HepG2 (cell line): Measurements from ENCODE around the gene UBE3A. TPM values are rescaled to one million over a fixed set of nuclear protein-coding genes. Genes with fewer than 3 reads are reported as not detected.

Experiments
- ATAC-seq: fragments of 200-7000 bp; cut with Tn5 transposase; 3 replicates; pipeline ENCODE4 v1.9.1; 2020; ENCODE audit warnings: mild to moderate bottlenecking, moderate library complexity
- BruUV-seq: library from RNA; stranded (reverse); fragments of 400-500 nt; replicated peaks from 2 replicates; lab custom pipeline; 2021; lab: Mats Ljungman, UMichigan
- CTCF ChIA-PET: fragments of 300-600 bp; formaldehyde crosslinking; extraction: SDS; loops from one replicate; lab custom pipeline; 2021; ENCODE audit warnings: low total read pairs, inconsistent platforms, low intra/inter-chr PET ratio; lab: Yijun Ruan, JAX
- POLR2A ChIA-PET: fragments of 350-600 bp; sonication (Branson Sonifier 250); formaldehyde crosslinking; loops from one replicate; lab custom pipeline; 2020; ENCODE audit warnings: antibody characterized with exemption, inconsistent platforms; lab: Yijun Ruan, JAX
- DNase-seq: peaks from one replicate; pipeline ENCODE4 v3.0.0-alpha.2; 2015; ENCODE audit warnings: low spot score
- FAIRE-seq: peaks from 3 replicates; lab custom pipeline; 2011; peaks lifted over from hg19 to GRCh38; lab: Jason Lieb, UNC
- H2AFZ ChIP-seq: one replicate; pipeline ENCODE4 v1.6.1; 2011; ENCODE audit warnings: low read length, inconsistent platforms
- H3K27ac ChIP-seq: fragments of 300-600 bp; 3 replicates; pipeline ENCODE4 v1.8.0; 2011; ENCODE audit warnings: mixed run types, mild to moderate bottlenecking, mixed read lengths, low read length, inconsistent platforms; ENCODE audit not compliant: insufficient read depth; ENCODE audit errors: extremely low read length
- H3K27me3 ChIP-seq, 2 experiments: fragments of 200-600 bp in 1 of 2; 2 replicates in 1 of 2; 3 replicates in 1 of 2; pipeline versions ENCODE4 v1.6.0 to v1.8.0; 2011; ENCODE audit warnings: low read length in 2 of 2, mild to moderate bottlenecking in 2 of 2, moderate library complexity in 2 of 2, inconsistent platforms in 1 of 2; ENCODE audit not compliant: insufficient read depth in 2 of 2, control insufficient read depth in 1 of 2
- H3K36me3 ChIP-seq, 2 experiments: fragments of 200-600 bp in 1 of 2; replicated peaks in 1 of 2; 2 replicates in 1 of 2; 3 replicates in 1 of 2; pipeline versions ENCODE4 v1.5.1 to v1.8.0; 2011; ENCODE audit warnings: low read length in 2 of 2, inconsistent platforms in 1 of 2; ENCODE audit not compliant: insufficient read depth in 2 of 2, control insufficient read depth in 1 of 2
- H3K4me1 ChIP-seq: 2 replicates; pipeline ENCODE4 v1.5.1; 2012; ENCODE audit warnings: low read length, inconsistent platforms; ENCODE audit not compliant: insufficient read depth
- H3K4me2 ChIP-seq: 2 replicates; pipeline ENCODE4 v1.6.0; 2011; ENCODE audit warnings: low read depth, low read length, inconsistent platforms
- H3K4me3 ChIP-seq, 3 experiments: fragments of 200-600 bp in 1 of 3; sonication (generic), shearing (Covaris generic) in 1 of 3; replicated peaks in 1 of 3; 2 replicates each; pipeline ENCODE4 v1.5.1; 2011 to 2016; ENCODE audit warnings: low read length in 3 of 3, inconsistent platforms in 2 of 3, low read depth in 2 of 3, mild to moderate bottlenecking in 2 of 3, control low read depth in 1 of 3, mixed read lengths in 1 of 3; ENCODE audit not compliant: insufficient read depth in 1 of 3
- H3K79me2 ChIP-seq: one replicate; pipeline ENCODE4 v1.6.1; 2011; ENCODE audit warnings: low read length, inconsistent platforms; ENCODE audit not compliant: insufficient read depth
- H3K9ac ChIP-seq: 2 replicates; pipeline ENCODE4 v1.6.0; 2011; ENCODE audit warnings: mild to moderate bottlenecking, low read depth, low read length, inconsistent platforms; ENCODE audit not compliant: insufficient read depth
- H3K9me3 ChIP-seq: 2 replicates; pipeline ENCODE4 v1.5.1; 2012; ENCODE audit warnings: mild to moderate bottlenecking, low read length
- H4K20me1 ChIP-seq: 2 replicates; pipeline ENCODE4 v1.6.0; 2011; ENCODE audit warnings: inconsistent platforms, mild to moderate bottlenecking, low read length, moderate library complexity; ENCODE audit not compliant: insufficient read depth
- ATF4 ChIP-seq, 2 experiments: fragments of 450-650 bp in 1 of 2; sonication (generic) in 1 of 2; formaldehyde crosslinking; IDR thresholded peaks; 2 replicates each; pipeline versions ENCODE4 v1.5.0 to v1.8.0; 2020 to 2022; ENCODE audit warnings: mild to moderate bottlenecking in 1 of 2, missing genetic modification reagents in 1 of 2
- FIP1L1 ChIP-seq: fragments of 200-400 bp; formaldehyde crosslinking; IDR thresholded peaks from 2 replicates; pipeline ENCODE4 v1.6.1; 2018; ENCODE audit warnings: low read depth, mild to moderate bottlenecking, low read length, moderate library complexity, borderline replicate concordance; ENCODE audit not compliant: insufficient read depth
- KLF6 ChIP-seq: IDR thresholded peaks from 2 replicates; pipeline ENCODE4 v1.8.0; 2016; ENCODE audit warnings: missing biosample characterization, missing genetic modification reagents
- PBX3 ChIP-seq: sonication (generic); formaldehyde crosslinking; IDR thresholded peaks from 2 replicates; pipeline ENCODE4 v1.8.1; 2023; ENCODE audit warnings: missing genetic modification reagents, inconsistent platforms, borderline replicate concordance
- SIN3B ChIP-seq: fragments of 150-350 bp; IDR thresholded peaks from 2 replicates; pipeline ENCODE4 v1.6.1; 2014; ENCODE audit warnings: low read length
- SMARCE1 ChIP-seq: fragments of 450-650 bp; IDR thresholded peaks from 2 replicates; pipeline ENCODE4 v1.6.1; 2017; ENCODE audit warnings: borderline replicate concordance
- ZEB1 ChIP-seq: IDR thresholded peaks from 2 replicates; pipeline ENCODE4 v1.6.1; 2012; ENCODE audit warnings: mild to moderate bottlenecking, low read depth, inconsistent platforms; ENCODE audit not compliant: insufficient replicate concordance
- ZNF775 ChIP-seq: sonication (generic); formaldehyde crosslinking; IDR thresholded peaks from 2 replicates; pipeline ENCODE4 v1.4.0; 2020; ENCODE audit warnings: missing genetic modification reagents, mild to moderate bottlenecking, moderate library complexity, borderline replicate concordance
- WGBS: methylation state at CpG from one replicate; pipeline ENCODE4 v1.1.6; 2017; ENCODE audit warnings: low lambda C conversion rate; 5-methylcytosine and 5-hydroxymethylcytosine counted together
- in situ Hi-C: cut with HindIII; loops from 2 replicates; pipeline ENCODE4 v1.10.0; 2017; ENCODE audit warnings: low pct_unique_long_range_greater_than_20kb; ENCODE audit not compliant: extremely low pct_ligation_motif_present
- intact Hi-C: fragments of 100-400 bp; cut with micrococcal nuclease; formaldehyde crosslinking; loops from one replicate; pipeline ENCODE4 v1.10.0; 2022; ENCODE audit not compliant: unreplicated experiment
- polyA plus RNA-seq, 8 experiments: library from polyadenylated mRNA; depleted of rRNA in 3 of 8; stranded (reverse) in 7 of 8; unstranded in 1 of 8; fragments of >200 nt; fragmentation: Illumina TruSeq in 4 of 8; extraction: Trizol in 4 of 8; gene quantifications; 2 replicates each; pipeline versions ENCODE4 v1.2.1 to v1.2.3, GENCODE V29; 2011 to 2016; ENCODE audit warnings: low read depth in 4 of 8, missing spikeins in 1 of 8, mixed read lengths in 1 of 8; ENCODE audit not compliant: insufficient read depth in 1 of 8
- total RNA-seq, 5 experiments: library from RNA; depleted of rRNA; stranded (reverse); fragments of >200 nt; fragmentation: Illumina TruSeq; extraction: Trizol; gene quantifications; 2 replicates each; pipeline ENCODE4 v1.2.3, GENCODE V29; 2016; ENCODE audit warnings: low read depth in 1 of 5

The UBE3A gene
- total and polyA plus RNA-seq, 2 of the 13 experiments (the other 11 are each of a cell fraction or from before 2014, with no cell fraction given) = 17.3 to 80.5 TPM

- peaks cover 12% of the 10 kb centered on the region for H3K9me3 ChIP-seq
- ChIA-PET POLR2A (no interaction called here), CTCF (no interaction called here)
- DNase-seq = no peak
- 98% methylated on average over 2 of the region's 2 CpGs for WGBS
- H4K20me1 ChIP-seq = no peaks in the 10 kb centered on the region
- intact Hi-C loops (no loop called here), in situ Hi-C loops (no loop called here)
- no peak for FAIRE-seq
- peaks cover 21% of the 10 kb centered on the region for H3K4me1 ChIP-seq
- no peak overlapping the region for H3K4me2 ChIP-seq
- no TSS peak for BruUV-seq
- no peak for ATAC-seq
- TF ChIP-seq SIN3B (no peak), KLF6 (CRISPR knock-in tag) (no peak), ATF4 (CRISPR knock-in tag; IDR thresholded peaks at IDR 0.05) (no peak), FIP1L1 (no peak), ZNF775 (CRISPR knock-in tag) (no peak), ZEB1 (no peak), SMARCE1 (no peak), PBX3 (no peak)
- H3K9ac ChIP-seq = no peak overlapping the region
- no peak overlapping the region for H3K27ac ChIP-seq
- no peak overlapping the region for H3K4me3 ChIP-seq
- no peak overlapping the region for H2AFZ ChIP-seq
- peaks cover 1 to 3% of the 10 kb centered on the region in 2 experiments; a peak in 1 of 5 replicates for H3K36me3 ChIP-seq
- no peaks in the 10 kb centered on the region for H3K27me3 ChIP-seq
- no peaks in the 10 kb centered on the region for H3K79me2 ChIP-seq
These were observed 106.5 kb downstream of the UBE3A start for GRCh38 chr15:25332306-25332705.
